Measurements from ENCODE around the gene BTLA.

GRCh38 chr3:112425382-112425781 lies 73.9 kb downstream of the BTLA start:
- TF ChIP-seq CTCF (IDR thresholded peaks at IDR 0.05) = no peak
- no peak for TF ChIP-seq POLR2A (IDR thresholded peaks at IDR 0.05)

All from thyroid gland (tissue), 4 donors.